H1 (cell line): Measurements from ENCODE around the gene NPS. TPM values are rescaled to one million over a fixed set of nuclear protein-coding genes. Genes with fewer than 3 reads are reported as not detected.

Source experiments
- CTCF ChIA-PET: fragments of 300-600 bp; sonication (Branson Sonifier 250); formaldehyde crosslinking; loops from one replicate; lab custom pipeline; 2021; ENCODE audit not compliant: partially characterized antibody; lab: Charles Lee
- POLR2A ChIA-PET: fragments of 300-600 bp; sonication (Branson Sonifier 250); formaldehyde crosslinking; loops from one replicate; lab custom pipeline; 2021; ENCODE audit warnings: inconsistent platforms; ENCODE audit not compliant: partially characterized antibody; lab: Charles Lee
- DNase-seq, 2 experiments: peaks; one replicate each; pipeline versions ENCODE4 v3.0.0 to v3.0.0-alpha.2; 2010 to 2022; ENCODE audit warnings: low spot score in 2 of 2, low read depth in 1 of 2, mixed read lengths in 1 of 2
- FAIRE-seq: peaks from 2 replicates; lab custom pipeline; 2011; peaks lifted over from hg19 to GRCh38; lab: Jason Lieb, UNC
- H2AFZ ChIP-seq: 2 replicates; pipeline ENCODE4 v1.8.1; 2012; ENCODE audit warnings: low read length, inconsistent platforms
- H2AK5ac ChIP-seq: 2 replicates; pipeline ENCODE4 v1.6.1; 2013; ENCODE audit warnings: low read depth, low read length
- H2BK120ac ChIP-seq: replicated peaks from 2 replicates; pipeline ENCODE3; 2013; ENCODE audit warnings: low read depth, low read length, inconsistent platforms
- H2BK12ac ChIP-seq: 2 replicates; pipeline ENCODE4 v1.6.1; 2013; ENCODE audit warnings: low read depth, low read length
- H2BK15ac ChIP-seq: 2 replicates; pipeline ENCODE4 v1.6.1; 2013; ENCODE audit warnings: low read length
- H2BK20ac ChIP-seq: 2 replicates; pipeline ENCODE4 v1.6.1; 2013; ENCODE audit warnings: low read length
- H2BK5ac ChIP-seq: 2 replicates; pipeline ENCODE4 v1.6.1; 2013; ENCODE audit warnings: low read depth, low read length
- H3K14ac ChIP-seq: 2 replicates; pipeline ENCODE4 v1.6.1; 2013; ENCODE audit warnings: inconsistent platforms; ENCODE audit not compliant: insufficient read length
- H3K18ac ChIP-seq: 2 replicates; pipeline ENCODE4 v1.6.1; 2013; ENCODE audit warnings: low read length; ENCODE audit errors: extremely low read depth
- H3K23ac ChIP-seq: 2 replicates; pipeline ENCODE4 v1.6.1; 2013; ENCODE audit warnings: inconsistent platforms; ENCODE audit not compliant: insufficient read length
- H3K23me2 ChIP-seq: 2 replicates; pipeline ENCODE4 v1.6.1; 2013; ENCODE audit warnings: low read depth, low read length
- H3K27ac ChIP-seq: 2 replicates; pipeline ENCODE4 v1.6.1; 2011; ENCODE audit warnings: low read depth, low read length, inconsistent platforms
- H3K27me3 ChIP-seq, 4 experiments: replicated peaks in 1 of 4; 1 replicate in 1 of 4; 2 replicates in 3 of 4; pipeline versions ENCODE4 v1.6.1 to v1.8.1; 2011 to 2013; ENCODE audit warnings: low read length in 3 of 4, mild to moderate bottlenecking in 3 of 4, inconsistent platforms in 2 of 4, mixed read lengths in 2 of 4, moderate library complexity in 1 of 4; ENCODE audit not compliant: control insufficient read depth in 3 of 4, insufficient read depth in 3 of 4; ENCODE audit errors: extremely low read depth in 1 of 4
- H3K36me3 ChIP-seq, 4 experiments: 2 replicates each; pipeline versions ENCODE4 v1.6.1 to v1.8.1; 2011 to 2013; ENCODE audit warnings: mild to moderate bottlenecking in 4 of 4, low read length in 3 of 4, moderate library complexity in 2 of 4, control low read depth in 1 of 4, inconsistent platforms in 1 of 4; ENCODE audit not compliant: insufficient read depth in 4 of 4, control insufficient read depth in 2 of 4
- H3K4ac ChIP-seq: replicated peaks from 2 replicates; pipeline ENCODE3; 2013; ENCODE audit warnings: low read length, low read depth, mixed read lengths, inconsistent platforms; ENCODE audit not compliant: insufficient read length
- H3K4me1 ChIP-seq, 4 experiments: replicated peaks in 1 of 4; 1 replicate in 1 of 4; 2 replicates in 3 of 4; pipeline versions ENCODE4 v1.6.1 to v1.8.1; 2011 to 2013; ENCODE audit warnings: low read length in 3 of 4, inconsistent platforms in 2 of 4, mixed read lengths in 1 of 4; ENCODE audit not compliant: insufficient read depth in 4 of 4, control insufficient read depth in 3 of 4
- H3K4me2 ChIP-seq, 2 experiments: 2 replicates each; pipeline versions ENCODE4 v1.6.1 to v1.8.1; 2011 to 2013; ENCODE audit warnings: low read depth in 2 of 2, low read length in 2 of 2, control low read depth in 1 of 2, inconsistent platforms in 1 of 2, mild to moderate bottlenecking in 1 of 2; ENCODE audit not compliant: insufficient read depth in 1 of 2
- H3K4me3 ChIP-seq, 4 experiments: fragments of 200-600, 300-600 bp in 1 of 4; sonication (generic), shearing (Covaris generic), sonication (Bioruptor Twin) in 1 of 4; 2 replicates each; pipeline versions ENCODE4 v1.5.1 to v1.8.1; 2011 to 2016; ENCODE audit warnings: low read length in 4 of 4, low read depth in 3 of 4, control low read depth in 2 of 4, inconsistent platforms in 2 of 4, mild to moderate bottlenecking in 2 of 4, mixed read lengths in 1 of 4, moderate library complexity in 1 of 4; ENCODE audit not compliant: insufficient read depth in 2 of 4; ENCODE audit errors: extremely low read depth in 1 of 4
- H3K56ac ChIP-seq: replicated peaks from 2 replicates; pipeline ENCODE3; 2013; ENCODE audit warnings: low read depth, mild to moderate bottlenecking, mixed read lengths, low read length, inconsistent platforms; ENCODE audit not compliant: insufficient read length
- H3K79me1 ChIP-seq: 2 replicates; pipeline ENCODE4 v1.6.1; 2013; ENCODE audit warnings: low read depth, low read length, control low read depth
- H3K79me2 ChIP-seq, 2 experiments: 2 replicates each; pipeline versions ENCODE4 v1.6.1 to v1.8.1; 2012 to 2013; ENCODE audit warnings: low read length in 2 of 2, mild to moderate bottlenecking in 2 of 2, inconsistent platforms in 1 of 2; ENCODE audit not compliant: insufficient read depth in 2 of 2, control insufficient read depth in 1 of 2
- H3K9ac ChIP-seq, 4 experiments: replicated peaks in 1 of 4; 1 replicate in 1 of 4; 2 replicates in 3 of 4; pipeline versions ENCODE4 v1.6.1 to v1.8.1; 2011 to 2013; ENCODE audit warnings: low read depth in 3 of 4, low read length in 3 of 4, control low read depth in 2 of 4, mild to moderate bottlenecking in 2 of 4, moderate library complexity in 2 of 4, inconsistent platforms in 1 of 4; ENCODE audit errors: extremely low read depth in 1 of 4
- H3K9me3 ChIP-seq, 2 experiments: 2 replicates each; pipeline versions ENCODE4 v1.6.1 to v1.8.1; 2012 to 2013; ENCODE audit warnings: mild to moderate bottlenecking in 2 of 2, moderate library complexity in 2 of 2, control low read depth in 1 of 2, inconsistent platforms in 1 of 2, low read depth in 1 of 2, low read length in 1 of 2, mixed read lengths in 1 of 2; ENCODE audit not compliant: insufficient read depth in 2 of 2
- H4K20me1 ChIP-seq, 2 experiments: replicated peaks in 1 of 2; 2 replicates each; pipeline versions ENCODE3 to v1.8.1; 2011 to 2013; ENCODE audit warnings: inconsistent platforms in 2 of 2, low read length in 2 of 2, mild to moderate bottlenecking in 1 of 2; ENCODE audit not compliant: insufficient read depth in 2 of 2, control insufficient read depth in 1 of 2
- H4K5ac ChIP-seq: 2 replicates; pipeline ENCODE4 v1.6.1; 2013; ENCODE audit warnings: low read length, low read depth, mixed read lengths, inconsistent platforms; ENCODE audit not compliant: insufficient read length
- H4K8ac ChIP-seq: 2 replicates; pipeline ENCODE4 v1.8.0; 2013; ENCODE audit warnings: mild to moderate bottlenecking, moderate library complexity, low read length, inconsistent platforms; ENCODE audit not compliant: insufficient read depth; ENCODE audit errors: extremely low read depth
- H4K91ac ChIP-seq: replicated peaks from 2 replicates; pipeline ENCODE3; 2013; ENCODE audit warnings: low read length, mixed read lengths, inconsistent platforms; ENCODE audit not compliant: insufficient read length
- BRCA1 ChIP-seq: IDR thresholded peaks from 2 replicates; pipeline ENCODE4 v1.6.1; 2012; ENCODE audit warnings: low read depth, low read length, improper control_type of control experiment
- CHD2 ChIP-seq: IDR thresholded peaks from 2 replicates; pipeline ENCODE4 v1.6.1; 2012; ENCODE audit warnings: low read length, improper control_type of control experiment
- CREB1 ChIP-seq: IDR thresholded peaks from 2 replicates; pipeline ENCODE4 v1.6.1; 2012; ENCODE audit warnings: inconsistent platforms
- EP300 ChIP-seq, 2 experiments: IDR thresholded peaks; 1 replicate in 1 of 2; 2 replicates in 1 of 2; pipeline ENCODE4 v1.6.1; 2011 to 2012; ENCODE audit warnings: low read depth in 2 of 2, low read length in 2 of 2, mild to moderate bottlenecking in 2 of 2, borderline replicate concordance in 1 of 2, inconsistent platforms in 1 of 2, moderate library complexity in 1 of 2
- JUND ChIP-seq: IDR thresholded peaks from 2 replicates; pipeline ENCODE4 v1.6.1; 2011; ENCODE audit warnings: mild to moderate bottlenecking, improper control_type of control experiment, low read length
- NANOG ChIP-seq: IDR thresholded peaks from 2 replicates; pipeline ENCODE4 v1.6.1; 2011; ENCODE audit warnings: low read length, low read depth, mild to moderate bottlenecking, inconsistent platforms; ENCODE audit not compliant: insufficient read depth, poor library complexity, severe bottlenecking
- POU5F1 ChIP-seq: IDR thresholded peaks from 2 replicates; pipeline ENCODE4 v1.6.1; 2011; ENCODE audit warnings: low read depth, mild to moderate bottlenecking, low read length, moderate library complexity
- SIN3A ChIP-seq, 2 experiments: IDR thresholded peaks in 1 of 2; conservative IDR thresholded peaks in 1 of 2; 2 replicates each; pipeline ENCODE4 v1.6.1; 2011 to 2012; ENCODE audit warnings: low read length in 2 of 2, improper control_type of control experiment in 1 of 2, low read depth in 1 of 2, mild to moderate bottlenecking in 1 of 2
- SIRT6 ChIP-seq: IDR thresholded peaks from one replicate; pipeline ENCODE4 v1.7.1; 2012; ENCODE audit warnings: low read length, inconsistent platforms
- SIX5 ChIP-seq: IDR thresholded peaks from 2 replicates; pipeline ENCODE4 v1.6.1; 2011; ENCODE audit warnings: mild to moderate bottlenecking, low read depth, low read length
- SUZ12 ChIP-seq: fragments of 200-600 bp; sonication (generic); IDR thresholded peaks from 2 replicates; pipeline ENCODE4 v1.6.1; 2012; ENCODE audit warnings: mild to moderate bottlenecking, inconsistent platforms, low read length, moderate library complexity, mixed read lengths
- TCF12 ChIP-seq: IDR thresholded peaks from 2 replicates; pipeline ENCODE4 v1.6.1; 2011; ENCODE audit warnings: low read depth, mild to moderate bottlenecking, low read length
- YY1 ChIP-seq: IDR thresholded peaks from 2 replicates; pipeline ENCODE4 v1.6.1; 2011; ENCODE audit warnings: low read depth, mild to moderate bottlenecking, low read length
- WGBS, 2 experiments: shearing (Covaris generic) in 1 of 2; methylation state at CpG; one replicate each; pipeline versions ENCODE4 v1.1.6 to v1.1.7; 2013 to 2015; ENCODE audit warnings: low lambda C conversion rate in 2 of 2, mixed read lengths in 2 of 2, inconsistent platforms in 1 of 2, low coverage in 1 of 2, missing lambda C conversion rate in 1 of 2; ENCODE audit not compliant: insufficient replicate concordance in 2 of 2, insufficient coverage in 1 of 2, insufficient read length in 1 of 2; ENCODE audit errors: extremely low coverage in 1 of 2, missing lambda C conversion rate in 1 of 2; 5-methylcytosine and 5-hydroxymethylcytosine counted together
- polyA plus RNA-seq, 7 experiments: library from polyadenylated mRNA; depleted of rRNA in 3 of 7; stranded (reverse) in 5 of 7; unstranded in 2 of 7; fragments of >200 nt in 5 of 7; fragments of 200-250 nt in 2 of 7; gene quantifications; 1 replicate in 5 of 7; 2 replicates in 1 of 7; 4 replicates in 1 of 7; pipeline versions ENCODE4 v1.2.1 to v1.2.3, GENCODE V29; 2011 to 2013; ENCODE audit warnings: missing spikeins in 2 of 7, mixed read lengths in 2 of 7
- total RNA-seq: library from RNA; stranded (reverse); fragmentation: NEBNext Ultra II Directional; extraction: Animal tissue kit (Norgen Biotek cat#: 25700); gene quantifications from 2 replicates; pipeline ENCODE4 v1.2.1, GENCODE V29; 2021
- TF ChIP-seq, protein P1 (sequence below): IDR thresholded peaks from 2 replicates; pipeline ENCODE4 v1.6.1; 2012; ENCODE audit warnings: low read length, inconsistent platforms

Gene NPS
- total and polyA plus RNA-seq, 2 of the 8 experiments (the other 6 are each of a cell fraction or from before 2014, with no cell fraction given): not detected

DNA sequence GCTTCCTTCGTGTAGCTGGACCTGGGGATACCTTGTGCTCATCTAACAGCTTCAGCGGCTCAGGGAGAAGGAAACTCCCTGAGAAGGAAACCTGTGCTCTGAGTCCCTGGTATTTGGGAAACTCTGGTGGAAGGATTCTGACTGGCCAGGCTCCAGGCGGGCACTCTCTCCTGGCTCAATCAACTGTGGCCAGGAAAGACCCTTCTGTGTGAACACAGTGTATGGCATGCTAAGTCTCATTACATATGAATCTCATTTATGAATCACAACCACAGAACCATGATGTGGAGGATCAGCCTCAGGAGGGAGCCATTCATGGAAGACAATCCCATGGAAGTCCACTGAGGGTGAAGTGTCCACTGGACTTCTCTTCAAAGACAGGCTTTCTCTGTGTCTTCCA lies 20.9 kb downstream of the NPS start:
- Histone ChIP-seq H2BK12ac (no peak overlapping the region), H4K91ac (no peak overlapping the region), H3K27me3 (no peaks in the 10 kb centered on the region), H2BK120ac (no peak overlapping the region), H4K5ac (no peak overlapping the region), H3K4me3 (no peak overlapping the region), H2BK15ac (no peak overlapping the region), H3K4me1 (no peaks in the 10 kb centered on the region), H3K9ac (no peak overlapping the region), H3K79me1 (no peaks in the 10 kb centered on the region), H3K27ac (no peak overlapping the region), H4K20me1 (no peaks in the 10 kb centered on the region), H3K4ac (no peak overlapping the region), H2BK5ac (no peak overlapping the region), H2BK20ac (no peak overlapping the region), H3K79me2 (no peaks in the 10 kb centered on the region), H2AK5ac (no peak overlapping the region), H3K4me2 (no peak overlapping the region), H3K36me3 (no peaks in the 10 kb centered on the region), H4K8ac (no peak overlapping the region), H3K56ac (no peak overlapping the region), H3K18ac (no peak overlapping the region), H2AFZ (no peak overlapping the region), H3K9me3 (no peaks in the 10 kb centered on the region; a peak in 1 of 4 replicates), H3K14ac (no peak overlapping the region), H3K23me2 (no peaks in the 10 kb centered on the region), H3K23ac (no peak overlapping the region)
- ChIA-PET POLR2A (no interaction called here), CTCF (interaction anchor here (1.4 kb wide), 1 partner anchor 9 kb away, joined by 4 read pairs; no protein-coding TSS in a partner anchor)
- WGBS, 2 experiments: 87% methylated on average over 3 of the region's 3 CpGs; no CpG with 5 or more reads in 1 of the 2 experiments
- DNase-seq (no peak), FAIRE-seq (no peak)
- TF ChIP-seq POU5F1: no peak
- no peak for TF ChIP-seq TCF12
- TF ChIP-seq BRCA1: no peak
- TF ChIP-seq, protein P1, sequence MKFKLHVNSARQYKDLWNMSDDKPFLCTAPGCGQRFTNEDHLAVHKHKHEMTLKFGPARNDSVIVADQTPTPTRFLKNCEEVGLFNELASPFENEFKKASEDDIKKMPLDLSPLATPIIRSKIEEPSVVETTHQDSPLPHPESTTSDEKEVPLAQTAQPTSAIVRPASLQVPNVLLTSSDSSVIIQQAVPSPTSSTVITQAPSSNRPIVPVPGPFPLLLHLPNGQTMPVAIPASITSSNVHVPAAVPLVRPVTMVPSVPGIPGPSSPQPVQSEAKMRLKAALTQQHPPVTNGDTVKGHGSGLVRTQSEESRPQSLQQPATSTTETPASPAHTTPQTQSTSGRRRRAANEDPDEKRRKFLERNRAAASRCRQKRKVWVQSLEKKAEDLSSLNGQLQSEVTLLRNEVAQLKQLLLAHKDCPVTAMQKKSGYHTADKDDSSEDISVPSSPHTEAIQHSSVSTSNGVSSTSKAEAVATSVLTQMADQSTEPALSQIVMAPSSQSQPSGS: no peak
- TF ChIP-seq CREB1: no peak
- TF ChIP-seq EP300 (IDR thresholded peaks at IDR 0.05; ENCODE audit: borderline replicate concordance in 1 of 2, low read depth in 2 of 2, low read length in 2 of 2): no peak
- no peak for TF ChIP-seq CHD2
- TF ChIP-seq SIX5: no peak
- no peak for TF ChIP-seq SIN3A (conservative IDR thresholded peaks at IDR 0.05 in 1 of 2, IDR thresholded peaks at IDR 0.05 in 1 of 2; ENCODE audit: low read depth in 1 of 2, low read length in 2 of 2)
- no peak for TF ChIP-seq JUND
- no peak for TF ChIP-seq SUZ12
- TF ChIP-seq NANOG: no peak
- TF ChIP-seq YY1: no peak
- TF ChIP-seq SIRT6: no peak
